ENCODE measurements around the gene CALML6.
"Not testable (repeated sequence)": the region's sequence is repeated elsewhere in the genome, so short reads cannot be mapped to it uniquely, and the experiment has no call there.

CALML6 gene

GRCh38 chr1:1925437-1926345 is 10.6 kb downstream of the CALML6 start:
- DNase-seq (ENCODE audit: low spot score) = no peak

GRCh38 chr1:1926346-1926811 is 11.3 kb downstream of the CALML6 start:
- DNase-seq (ENCODE audit: low spot score) = no peak

- DNase-seq (ENCODE audit: low spot score) = no peak
These were observed 12.0 kb downstream of the CALML6 start for GRCh38 chr1:1926886-1927660.

GRCh38 chr1:1927751-1928150 is 12.7 kb downstream of the CALML6 start:
- no peak for DNase-seq (ENCODE audit: low spot score)

GRCh38 chr1:1928231-1929101 is 13.4 kb downstream of the CALML6 start:
- DNase-seq (ENCODE audit: low spot score) = no peak

- DNase-seq (ENCODE audit: low spot score) = no peak
These were observed 14.1 kb downstream of the CALML6 start for GRCh38 chr1:1929102-1929638.

GRCh38 chr1:1929639-1930545 is 14.8 kb downstream of the CALML6 start:
- no peak for DNase-seq (ENCODE audit: low spot score)

- not testable (repeated sequence) for DNase-seq (ENCODE audit: low spot score)
These were observed 19.8 kb downstream of the CALML6 start for GRCh38 chr1:1934848-1935247.

- DNase-seq (ENCODE audit: low spot score) = no peak
These were observed 22.0 kb downstream of the CALML6 start for GRCh38 chr1:1937061-1937460.

GRCh38 chr1:1937549-1938275 is 22.7 kb downstream of the CALML6 start:
- DNase-seq (ENCODE audit: low spot score) = no peak

- DNase-seq (ENCODE audit: low spot score) = no peak
These were observed 23.2 kb downstream of the CALML6 start for GRCh38 chr1:1938276-1938573.

GRCh38 chr1:1938613-1939295 is 23.7 kb downstream of the CALML6 start:
- no peak for DNase-seq (ENCODE audit: low spot score)

GRCh38 chr1:1939296-1940122 is 24.4 kb downstream of the CALML6 start:
- no peak for DNase-seq (ENCODE audit: low spot score)

- DNase-seq (ENCODE audit: low spot score) = no peak
These were observed 25.0 kb downstream of the CALML6 start for GRCh38 chr1:1940123-1940425.

- DNase-seq (ENCODE audit: low spot score) = no peak
These were observed 26.3 kb downstream of the CALML6 start for GRCh38 chr1:1941211-1941841.

- DNase-seq (ENCODE audit: low spot score) = no peak
These were observed 27.1 kb downstream of the CALML6 start for GRCh38 chr1:1941868-1942752.

All from NAMALWA (cell line).